ENCODE data around the gene OCA2.

- TF ChIP-seq EZH2 (optimal IDR thresholded peaks at IDR 0.05; ENCODE audit: low read depth, low read length) (no peak), CTCF (IDR thresholded peaks at IDR 0.05; ENCODE audit: low read length) (no peak)
Measured at GRCh38 chr15:28111543-28111942, 12.4 kb upstream of the OCA2 start.
